Forelimb muscle (tissue), 1 donor: ENCODE measurements around the gene VDAC1. TPM values are rescaled to one million over a fixed set of nuclear protein-coding genes. Genes with fewer than 3 reads are reported as not detected.
"Not testable (repeated sequence)": the region's sequence is repeated elsewhere in the genome, so short reads cannot be mapped to it uniquely, and the experiment has no call there.

Source experiments
- DNase-seq: peaks from one replicate; pipeline ENCODE4 v3.0.0-alpha.2; 2013; ENCODE audit warnings: low read depth
- polyA plus RNA-seq: library from polyadenylated mRNA; unstranded; fragments of 120-200 nt; gene quantifications from one replicate; pipeline ENCODE4 v1.2.1, GENCODE V29; 2013; ENCODE audit not compliant: insufficient read length

The VDAC1 gene, protein sequence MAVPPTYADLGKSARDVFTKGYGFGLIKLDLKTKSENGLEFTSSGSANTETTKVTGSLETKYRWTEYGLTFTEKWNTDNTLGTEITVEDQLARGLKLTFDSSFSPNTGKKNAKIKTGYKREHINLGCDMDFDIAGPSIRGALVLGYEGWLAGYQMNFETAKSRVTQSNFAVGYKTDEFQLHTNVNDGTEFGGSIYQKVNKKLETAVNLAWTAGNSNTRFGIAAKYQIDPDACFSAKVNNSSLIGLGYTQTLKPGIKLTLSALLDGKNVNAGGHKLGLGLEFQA
- 214 TPM for polyA plus RNA-seq

GRCh38 chr5:134004626-134005416 is at the start of gene VDAC1:
TSS of gene VDAC1 (minus strand) at chr5:134004975. CDS start at chr5:133993012, 11,963 bp downstream.
- DNase-seq = peak; percentile 51

- DNase-seq = no peak
Measured at GRCh38 chr5:134053840-134054338, 49.1 kb upstream of the VDAC1 start.

DNA sequence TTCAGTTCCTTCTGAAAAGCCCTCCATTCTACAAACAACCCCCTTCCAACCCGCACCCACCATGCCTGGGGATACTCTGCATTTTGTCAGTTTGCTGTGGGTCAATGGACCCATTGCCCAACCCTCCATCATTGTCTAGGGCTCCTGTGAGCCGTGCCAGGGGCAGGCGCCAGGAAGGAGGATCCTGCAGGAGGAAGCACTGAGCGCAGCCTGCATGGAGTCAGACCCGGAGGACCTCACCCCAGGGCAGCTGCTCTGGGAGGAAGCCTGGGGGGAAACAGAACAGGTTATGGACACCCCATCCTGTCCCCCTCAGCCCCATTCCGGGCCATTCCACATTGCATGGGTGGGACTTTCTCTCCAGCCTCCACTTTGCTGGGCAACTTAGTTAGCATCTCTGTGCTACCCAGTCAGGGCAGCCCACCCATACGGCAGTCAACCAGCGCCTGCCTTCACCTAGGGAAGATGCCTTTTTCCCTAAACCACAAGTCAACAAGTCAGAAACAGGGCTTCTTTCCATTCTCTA is 48.6 kb upstream of the VDAC1 start:
- DNase-seq = no peak

DNA sequence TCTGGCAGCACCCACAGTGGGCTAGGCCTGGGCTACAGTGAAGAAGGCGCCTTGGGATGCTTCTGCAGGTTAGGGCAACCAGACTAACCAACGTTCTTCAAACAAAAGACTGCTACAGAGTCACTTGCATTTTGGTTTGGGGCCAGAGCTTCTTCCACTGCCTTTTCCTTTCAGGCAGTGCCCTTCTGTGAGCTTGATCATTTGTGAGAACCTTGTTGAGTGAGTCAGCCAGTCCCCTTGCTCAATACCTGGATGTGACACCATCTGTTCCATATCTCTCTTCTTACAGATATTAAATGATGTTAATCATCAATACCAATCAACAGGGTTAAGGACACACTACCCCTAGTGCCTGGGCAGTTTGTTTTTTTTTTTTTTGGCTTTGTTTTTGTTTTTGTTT is 46.5 kb upstream of the VDAC1 start:
- DNase-seq = no peak

DNA sequence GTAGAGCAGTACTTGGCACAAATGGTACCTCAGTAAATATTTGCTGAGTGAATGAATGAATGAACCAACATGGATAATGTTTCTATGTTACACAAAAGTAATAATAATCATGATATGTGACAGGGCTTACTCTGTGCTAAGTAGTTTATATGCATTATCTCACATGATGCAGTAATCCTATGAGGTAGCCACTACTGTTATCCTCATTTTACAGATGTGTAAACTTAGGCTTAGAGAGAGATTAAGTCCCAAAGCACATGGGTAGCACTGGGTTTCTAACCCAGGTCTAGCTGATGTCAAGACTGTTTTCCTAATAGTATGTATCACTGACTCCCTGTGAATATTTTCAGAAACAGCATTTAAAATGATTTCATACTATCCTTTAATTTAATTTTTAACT is 44.1 kb upstream of the VDAC1 start:
- DNase-seq = no peak

- DNase-seq = no peak
Measured at GRCh38 chr5:134047687-134048056, 42.9 kb upstream of the VDAC1 start.

DNA sequence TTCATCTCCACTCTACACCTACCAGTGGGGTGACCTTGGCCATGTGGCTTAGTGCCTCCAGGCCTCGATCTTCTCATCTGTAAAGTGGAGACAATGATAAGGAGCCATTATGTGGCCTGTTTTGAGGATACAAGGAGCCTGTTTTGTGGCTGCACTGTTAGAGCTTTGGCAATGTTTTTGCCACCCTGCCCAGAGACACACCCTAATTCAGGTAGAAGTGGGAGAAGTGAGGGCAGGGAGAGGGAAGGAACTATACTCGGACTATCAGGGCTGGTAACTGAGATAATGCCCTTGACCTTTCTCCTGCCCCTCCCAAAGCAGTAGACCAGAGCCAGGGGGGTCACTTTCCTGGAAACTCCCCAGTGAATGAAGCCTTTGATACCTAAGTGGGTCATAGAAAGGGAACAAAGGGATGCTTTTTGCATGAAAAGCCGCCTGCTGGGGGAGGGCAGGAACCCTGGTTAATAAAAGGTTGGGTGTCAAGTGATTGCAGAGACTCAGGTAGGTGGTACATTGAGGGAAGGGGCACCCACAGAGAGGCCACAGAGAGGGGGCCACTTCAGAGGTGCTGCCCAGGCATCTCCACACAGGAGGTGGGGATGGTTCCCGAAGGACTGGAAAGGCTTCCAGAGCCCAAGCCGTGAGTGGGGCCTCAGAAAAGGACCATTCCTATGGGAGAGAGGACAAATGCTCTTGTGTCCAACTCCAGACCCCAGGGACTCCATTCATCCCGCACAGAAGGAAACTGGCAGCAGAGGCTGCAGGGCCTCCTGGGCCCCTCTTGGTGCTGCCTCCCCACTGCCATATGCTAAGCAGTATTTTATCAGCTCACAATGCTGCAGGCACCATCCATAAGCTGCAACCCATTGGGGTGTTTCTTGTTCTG is 42.3 kb upstream of the VDAC1 start:
- DNase-seq = no peak

DNA sequence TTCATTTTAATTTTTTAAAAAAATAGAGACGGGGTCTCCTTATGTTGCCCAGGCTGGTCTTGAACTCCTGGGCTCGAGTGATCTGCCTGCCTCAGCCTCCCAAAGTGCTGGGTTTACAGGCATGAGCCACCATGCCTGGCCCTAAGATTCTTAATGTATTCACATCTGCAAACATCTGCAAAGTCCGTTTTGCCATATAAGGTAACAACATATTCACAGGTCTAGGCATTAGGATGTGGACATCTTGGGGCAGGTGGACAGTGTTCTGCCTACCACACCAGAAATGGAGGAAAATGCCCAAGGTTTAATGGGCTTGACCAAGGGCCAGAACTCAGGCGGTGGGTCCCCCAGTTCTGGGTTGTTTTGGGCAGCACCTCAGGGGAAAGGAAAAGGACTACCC is 41.6 kb upstream of the VDAC1 start:
- DNase-seq = no peak

DNA sequence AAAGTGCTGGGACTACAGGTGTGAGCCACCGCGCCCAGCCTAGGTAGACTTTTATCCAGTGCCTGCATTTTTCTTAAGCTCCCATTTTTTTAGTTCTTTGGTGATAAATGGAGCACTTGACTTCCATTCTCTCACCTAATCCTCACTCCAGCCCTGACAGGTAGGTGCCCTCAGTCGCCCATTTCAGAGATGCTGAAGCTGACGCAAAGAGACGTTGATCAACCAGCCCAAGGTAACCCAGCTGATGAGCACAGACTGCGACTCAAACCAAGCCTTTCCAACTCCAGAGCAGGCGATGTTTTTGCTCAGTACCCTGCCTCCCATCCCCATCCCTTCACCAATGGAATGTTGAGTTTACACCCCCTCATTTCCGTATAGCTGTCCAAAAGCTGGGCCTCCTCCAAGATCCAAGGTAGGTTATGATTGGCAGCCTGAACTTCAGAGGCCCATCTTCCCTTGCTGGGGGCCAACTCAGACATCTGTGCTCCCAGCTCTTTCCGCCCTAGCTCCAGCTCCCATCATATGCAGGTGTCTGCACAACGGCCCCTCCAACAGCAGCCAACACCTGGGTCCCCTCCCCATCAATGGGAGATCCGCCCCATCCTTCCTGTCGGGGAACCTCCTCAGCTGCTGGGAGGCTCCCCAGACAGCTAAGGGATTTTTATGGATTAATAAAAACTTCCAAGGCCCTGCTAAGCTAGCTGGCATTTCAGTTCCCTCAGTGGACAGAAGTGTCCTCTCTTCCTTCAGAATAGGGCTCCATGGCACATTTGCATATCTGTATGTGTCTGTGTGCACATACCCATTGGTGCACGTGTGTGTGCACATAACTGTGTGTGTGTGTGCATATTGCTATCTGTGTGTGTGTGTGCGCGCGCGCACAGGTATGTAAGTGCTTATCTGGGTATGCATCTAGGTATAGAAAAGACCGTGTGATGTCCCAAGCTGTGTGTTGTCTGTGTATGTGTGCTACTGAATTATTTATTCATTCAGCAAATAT is 39.3 kb upstream of the VDAC1 start:
- no peak for DNase-seq

DNA sequence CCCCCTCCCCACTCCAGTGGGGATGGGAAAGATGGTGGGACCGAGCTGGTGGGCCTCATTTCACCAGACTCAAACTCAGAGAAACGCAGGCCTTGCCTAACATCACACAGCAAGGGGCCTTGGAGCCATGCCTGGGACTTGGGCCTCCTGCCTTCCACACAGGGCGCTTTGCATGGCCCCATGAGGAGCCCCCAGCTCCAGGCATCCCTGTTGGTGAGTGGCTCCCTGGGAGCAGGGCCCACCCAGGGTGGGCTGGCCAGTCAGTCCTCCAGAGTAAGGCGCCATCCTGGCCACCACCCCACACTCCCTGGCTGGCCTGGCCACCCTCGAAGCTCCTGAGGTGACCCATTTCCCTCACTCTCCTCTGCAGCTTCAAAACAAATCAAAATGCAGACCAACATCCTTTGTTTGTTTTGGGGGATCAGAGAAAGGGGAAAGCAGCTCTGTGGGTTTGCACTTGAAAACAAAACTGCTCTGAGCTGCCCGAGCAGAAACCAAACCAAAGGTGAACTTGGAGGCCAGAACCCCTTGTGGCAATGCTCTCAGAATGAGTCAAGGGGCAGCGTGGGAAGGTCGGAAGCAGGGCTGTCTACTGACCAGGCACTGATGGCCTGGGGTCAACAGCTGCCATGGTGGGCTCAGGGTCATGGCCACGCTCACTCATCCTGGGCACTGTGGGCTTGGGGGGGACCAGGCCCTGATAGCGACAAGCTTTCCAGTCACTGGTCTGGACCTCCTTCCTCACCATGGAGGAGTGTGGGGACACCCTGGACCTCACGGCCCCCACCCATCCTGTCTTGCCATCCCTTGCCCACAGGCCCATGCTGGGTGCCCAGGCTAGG is 37.0 kb upstream of the VDAC1 start:
- DNase-seq = no peak

- DNase-seq = no peak
Measured at GRCh38 chr5:134038138-134038537, 33.4 kb upstream of the VDAC1 start.

- no peak for DNase-seq
Measured at GRCh38 chr5:134037160-134037559, 32.4 kb upstream of the VDAC1 start.

- no peak for DNase-seq
Measured at GRCh38 chr5:134034326-134034725, 29.6 kb upstream of the VDAC1 start.

- DNase-seq = not testable (repeated sequence)
Measured at GRCh38 chr5:134030303-134030964, 25.7 kb upstream of the VDAC1 start.

DNA sequence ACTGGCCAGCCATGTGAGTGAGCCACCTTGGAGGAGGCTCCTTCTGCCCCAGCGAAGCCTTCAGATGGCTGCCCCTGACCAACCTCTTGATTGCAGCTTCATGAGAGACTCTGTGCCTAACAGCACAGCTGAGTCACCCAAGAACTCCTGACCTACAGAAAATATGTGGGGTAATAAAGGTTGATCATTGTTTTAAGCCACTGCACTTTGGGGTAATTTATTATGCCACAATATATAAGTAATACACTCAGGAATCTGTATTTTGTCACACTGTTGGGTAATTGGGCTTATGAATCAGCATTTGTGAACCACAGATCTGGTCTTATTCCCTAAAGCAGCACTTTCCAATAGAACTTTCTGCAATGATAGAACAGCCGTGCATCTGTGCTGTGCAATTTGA is 24.4 kb upstream of the VDAC1 start:
- no peak for DNase-seq

DNA sequence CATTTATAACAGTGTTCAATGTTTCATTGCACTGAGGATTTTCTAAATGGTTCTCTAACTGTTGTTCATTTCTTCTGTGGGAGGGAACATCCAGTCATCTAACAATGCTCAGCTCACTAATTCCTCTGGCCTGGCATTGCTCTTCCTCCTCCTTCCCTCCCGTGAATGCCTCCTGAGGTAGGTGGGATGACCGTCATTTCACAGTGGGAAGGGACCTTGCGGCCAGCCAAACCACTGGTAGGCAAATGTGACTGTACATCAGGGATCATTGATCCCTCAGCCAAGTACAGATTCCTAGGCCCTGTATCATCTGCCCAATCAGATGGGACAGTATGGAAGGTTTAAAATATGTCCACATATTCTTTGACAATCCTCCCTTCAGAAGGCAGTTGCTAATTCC is 23.7 kb upstream of the VDAC1 start:
- DNase-seq = no peak

DNA sequence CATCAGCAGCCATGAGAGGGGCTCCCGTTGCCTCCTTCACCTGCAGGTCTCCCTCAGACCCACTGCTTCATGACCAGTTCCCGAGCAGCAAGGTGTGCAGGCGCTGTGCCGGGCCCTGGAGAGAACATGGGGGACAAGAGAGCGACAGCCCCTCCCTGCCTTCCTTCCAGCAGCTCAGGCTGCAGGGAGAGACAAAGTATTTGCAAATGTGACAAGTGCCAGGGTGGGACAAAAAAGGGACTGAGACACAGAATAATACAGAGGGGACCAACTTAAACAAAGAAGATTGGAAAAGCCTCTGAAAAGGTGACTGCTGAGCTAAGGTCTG is 22.5 kb upstream of the VDAC1 start:
- no peak for DNase-seq

DNA sequence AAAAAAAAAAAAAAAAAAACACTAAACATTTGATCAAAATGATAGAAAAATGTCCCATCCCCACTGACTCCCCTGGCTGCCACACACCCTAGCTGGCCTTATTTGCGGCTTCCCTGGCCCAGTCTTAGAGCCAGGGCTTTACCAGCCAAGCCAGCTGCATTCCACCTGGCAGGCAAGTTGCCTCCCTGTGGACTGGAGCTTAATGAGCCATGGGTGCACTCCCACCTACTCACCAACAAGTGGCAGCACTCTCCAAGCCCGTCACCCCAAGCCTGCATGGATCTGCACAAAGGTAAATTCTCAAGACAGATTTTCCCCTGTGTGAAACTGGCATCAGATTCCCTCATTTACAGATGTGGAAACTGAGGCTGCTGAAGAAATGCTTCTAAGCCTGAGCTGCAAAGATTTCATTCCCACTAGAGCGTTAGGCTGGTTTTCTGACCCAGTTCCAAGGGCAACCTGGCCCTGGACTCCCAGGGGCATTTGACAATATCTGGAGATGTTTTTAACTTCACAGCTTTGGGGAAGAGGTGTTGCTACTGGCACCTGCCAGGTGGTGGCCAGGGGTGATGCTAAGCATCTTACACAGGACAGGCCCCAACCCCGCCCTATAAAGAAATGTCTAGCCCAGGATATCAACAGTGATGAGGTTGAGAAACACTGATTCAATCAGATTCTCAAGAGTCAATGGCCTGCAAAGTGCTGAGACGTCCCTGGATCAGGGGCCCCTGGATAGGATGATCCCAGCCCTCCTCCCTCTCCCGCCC is 21.9 kb upstream of the VDAC1 start:
- no peak for DNase-seq
